Measurements from ENCODE around the gene SULT6B1. TPM values are rescaled to one million over a fixed set of nuclear protein-coding genes. Genes with fewer than 3 reads are reported as not detected.

SULT6B1 gene, protein sequence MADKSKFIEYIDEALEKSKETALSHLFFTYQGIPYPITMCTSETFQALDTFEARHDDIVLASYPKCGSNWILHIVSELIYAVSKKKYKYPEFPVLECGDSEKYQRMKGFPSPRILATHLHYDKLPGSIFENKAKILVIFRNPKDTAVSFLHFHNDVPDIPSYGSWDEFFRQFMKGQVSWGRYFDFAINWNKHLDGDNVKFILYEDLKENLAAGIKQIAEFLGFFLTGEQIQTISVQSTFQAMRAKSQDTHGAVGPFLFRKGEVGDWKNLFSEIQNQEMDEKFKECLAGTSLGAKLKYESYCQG
- not detected for total RNA-seq

DNA sequence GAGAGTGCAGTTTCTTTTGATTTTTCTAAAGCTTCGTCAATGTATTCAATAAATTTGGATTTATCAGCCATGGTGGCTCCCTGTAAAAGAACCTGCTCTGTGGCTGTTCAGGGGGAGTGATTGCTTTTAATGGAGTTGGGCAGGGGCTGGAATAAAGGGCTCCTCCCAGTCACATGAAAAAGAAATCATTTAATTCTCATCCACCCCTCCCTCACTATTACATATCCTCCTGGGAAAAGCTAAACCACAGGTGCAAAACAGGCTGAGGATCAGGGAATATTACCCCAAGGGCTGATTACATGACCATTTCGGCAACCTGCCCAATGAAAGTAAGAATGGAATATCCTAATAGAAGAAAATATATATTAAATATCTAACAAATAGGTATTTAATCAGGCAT is at the start of gene SULT6B1:
TSS of gene SULT6B1 (minus strand) at position 101 of the 400 bp plus-strand sequence. CDS start at position 71, 30 bp downstream.
- H3K27me3 ChIP-seq, result no peaks in the 10 kb centered on the region
- ATAC-seq, result no peak
- no peak within 1 kb of the TSS for H3K27ac ChIP-seq
- 86 to 88% methylated on average over 1 to 2 of the region's 2 CpGs for WGBS, 2 donors (ENCODE audit: low coverage in 1 of 2)
- no peaks in the 10 kb centered on the region for H3K9me3 ChIP-seq
- H3K4me1 ChIP-seq, result no peaks in the 10 kb centered on the region
- TF ChIP-seq POLR2AphosphoS5 (IDR thresholded peaks at IDR 0.05) (no peak), EP300 (IDR thresholded peaks at IDR 0.05) (no peak), POLR2A (IDR thresholded peaks at IDR 0.05) (no peak)
- TF ChIP-seq, protein P1, sequence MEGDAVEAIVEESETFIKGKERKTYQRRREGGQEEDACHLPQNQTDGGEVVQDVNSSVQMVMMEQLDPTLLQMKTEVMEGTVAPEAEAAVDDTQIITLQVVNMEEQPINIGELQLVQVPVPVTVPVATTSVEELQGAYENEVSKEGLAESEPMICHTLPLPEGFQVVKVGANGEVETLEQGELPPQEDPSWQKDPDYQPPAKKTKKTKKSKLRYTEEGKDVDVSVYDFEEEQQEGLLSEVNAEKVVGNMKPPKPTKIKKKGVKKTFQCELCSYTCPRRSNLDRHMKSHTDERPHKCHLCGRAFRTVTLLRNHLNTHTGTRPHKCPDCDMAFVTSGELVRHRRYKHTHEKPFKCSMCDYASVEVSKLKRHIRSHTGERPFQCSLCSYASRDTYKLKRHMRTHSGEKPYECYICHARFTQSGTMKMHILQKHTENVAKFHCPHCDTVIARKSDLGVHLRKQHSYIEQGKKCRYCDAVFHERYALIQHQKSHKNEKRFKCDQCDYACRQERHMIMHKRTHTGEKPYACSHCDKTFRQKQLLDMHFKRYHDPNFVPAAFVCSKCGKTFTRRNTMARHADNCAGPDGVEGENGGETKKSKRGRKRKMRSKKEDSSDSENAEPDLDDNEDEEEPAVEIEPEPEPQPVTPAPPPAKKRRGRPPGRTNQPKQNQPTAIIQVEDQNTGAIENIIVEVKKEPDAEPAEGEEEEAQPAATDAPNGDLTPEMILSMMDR (IDR thresholded peaks at IDR 0.05), result no peak
- H3K36me3 ChIP-seq, result no peaks in the 10 kb centered on the region
- no peak within 1 kb of the TSS for H3K4me3 ChIP-seq

DNA sequence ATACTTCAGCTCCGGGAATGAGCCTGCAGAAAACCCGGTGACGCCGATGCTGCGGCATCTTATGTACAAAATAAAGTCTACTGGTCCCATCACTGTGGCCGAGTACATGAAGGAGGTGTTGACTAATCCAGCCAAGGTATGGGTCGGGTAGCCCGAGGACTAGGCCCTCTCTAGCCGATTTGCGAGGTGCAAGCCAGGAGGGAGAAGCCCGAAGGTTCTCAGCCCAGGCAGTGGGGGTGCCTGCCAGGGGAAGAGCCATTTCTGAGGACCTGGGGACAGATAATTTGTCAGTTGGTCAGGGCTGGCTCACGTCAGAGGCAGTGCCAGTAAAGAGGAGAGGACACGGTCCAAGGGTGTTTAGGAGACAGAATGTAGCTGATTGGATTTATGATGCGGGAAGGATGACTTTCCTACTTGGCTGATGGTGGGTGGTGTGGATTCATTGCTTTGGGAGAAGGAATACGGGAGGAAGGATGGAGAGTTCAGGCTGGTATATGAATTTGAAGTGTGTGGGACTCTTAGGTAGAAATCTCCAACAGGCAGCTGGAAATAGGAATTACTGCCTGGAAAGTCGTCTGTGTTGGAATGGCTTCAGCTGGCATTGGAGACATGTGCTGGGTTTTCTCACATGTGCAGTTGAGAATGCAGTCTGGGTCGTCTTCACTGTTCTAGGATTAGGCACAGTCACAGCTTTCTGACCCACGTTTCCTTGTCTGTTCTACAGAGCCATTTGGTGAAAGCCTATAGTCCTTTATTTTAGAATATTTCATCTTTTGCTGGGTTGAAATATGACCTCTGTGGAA is 43.9 kb upstream of the SULT6B1 start:
- ATAC-seq, result peak; percentile 16
- Histone ChIP-seq H3K4me1 (peaks cover 6 to 43% (median 19%) of the 10 kb centered on the region in 3 donors), H3K36me3 (peaks cover 0 to 31% of the 10 kb centered on the region in 2 donors), H3K4me3 (peak overlapping the region; percentile 72 to 85), H3K27ac (peak overlapping the region; percentile 82 to 97 (median 94)), H3K27me3 (no peaks in the 10 kb centered on the region), H3K9me3 (no peaks in the 10 kb centered on the region)
- TF ChIP-seq, protein P1 (IDR thresholded peaks at IDR 0.05), result no peak
- TF ChIP-seq POLR2AphosphoS5 (IDR thresholded peaks at IDR 0.05) (peak; percentile 18), POLR2A (IDR thresholded peaks at IDR 0.05) (no peak)
- 9 to 19% methylated on average over 7 to 18 of the region's 18 CpGs for WGBS, 2 donors (ENCODE audit: low coverage in 1 of 2)

DNA sequence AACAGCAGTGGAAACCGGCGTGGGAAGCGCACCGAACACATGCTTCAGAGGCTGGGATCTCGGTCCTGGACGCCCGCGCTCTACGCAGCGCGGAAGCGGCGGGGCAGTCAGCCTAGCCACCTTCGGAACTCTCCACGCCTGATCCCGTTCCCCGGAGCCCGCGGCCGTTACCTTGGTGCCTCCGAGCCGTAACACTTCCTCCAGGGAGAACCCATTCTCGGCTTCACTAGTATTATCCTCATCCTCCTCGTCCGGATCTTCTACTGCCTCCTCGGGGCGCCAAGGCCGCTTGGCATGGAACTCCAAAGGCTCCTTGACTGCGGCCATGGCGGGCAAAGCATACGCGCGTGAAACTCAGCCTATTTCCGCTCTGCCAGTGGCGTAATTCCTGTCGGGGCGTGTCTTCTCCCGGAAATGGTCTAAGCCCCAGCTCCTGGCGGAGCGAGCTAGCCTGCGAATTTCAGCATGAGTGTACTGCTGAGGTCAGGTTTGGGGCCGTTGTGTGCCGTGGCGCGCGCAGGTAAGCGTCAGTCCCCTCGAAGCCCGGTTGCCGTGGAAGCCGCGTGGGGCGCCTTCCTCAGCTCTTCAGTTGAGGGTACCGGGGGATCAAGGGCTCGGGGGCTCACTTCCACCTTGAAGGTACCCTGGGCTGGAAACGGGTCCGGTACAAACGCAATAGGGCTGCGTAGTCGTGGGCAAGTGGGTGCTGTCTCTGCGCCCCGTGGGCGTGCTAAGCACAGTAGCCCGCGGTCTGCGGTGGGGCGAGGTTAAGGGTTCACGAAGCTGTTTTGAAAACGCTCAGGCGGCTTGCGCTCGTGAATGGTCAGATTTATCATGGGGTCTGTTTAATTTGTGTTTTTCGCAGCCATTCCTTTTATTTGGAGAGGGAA is 43.0 kb upstream of the SULT6B1 start, which contains the start of the genes CEBPZ and NDUFAF7:
TSS of gene CEBPZ (minus strand) at position 356 of the 890 bp plus-strand sequence. CDS start at position 327, 29 bp downstream.
TSS of gene NDUFAF7 (plus strand) at position 418 of the 890 bp plus-strand sequence. CDS start at position 466, 48 bp downstream.
- peak; percentile 96 for ATAC-seq
- TF ChIP-seq, protein P1 (IDR thresholded peaks at IDR 0.05), result peak in 2 of 4 experiments; percentile 8 to 9
- TF ChIP-seq EP300 (IDR thresholded peaks at IDR 0.05), result no peak
- TF ChIP-seq POLR2AphosphoS5 (IDR thresholded peaks at IDR 0.05), result peak; percentile 94
- TF ChIP-seq POLR2A (IDR thresholded peaks at IDR 0.05), result peak; percentile 79 to 82
- Histone ChIP-seq H3K9me3 (no peaks in the 10 kb centered on the region), H3K4me3 (peak within 1 kb of the TSS; percentile 72 to 85), H3K36me3 (peaks cover 0 to 30% of the 10 kb centered on the region in 2 donors), H3K27me3 (no peaks in the 10 kb centered on the region), H3K27ac (peak within 1 kb of the TSS; percentile 82 to 97 (median 94)), H3K4me1 (peaks cover 6 to 51% (median 24%) of the 10 kb centered on the region in 3 donors)
- WGBS, 2 donors (ENCODE audit: low coverage in 1 of 2), result 0 to 1% methylated on average over 13 to 41 of the region's 73 CpGs

DNA sequence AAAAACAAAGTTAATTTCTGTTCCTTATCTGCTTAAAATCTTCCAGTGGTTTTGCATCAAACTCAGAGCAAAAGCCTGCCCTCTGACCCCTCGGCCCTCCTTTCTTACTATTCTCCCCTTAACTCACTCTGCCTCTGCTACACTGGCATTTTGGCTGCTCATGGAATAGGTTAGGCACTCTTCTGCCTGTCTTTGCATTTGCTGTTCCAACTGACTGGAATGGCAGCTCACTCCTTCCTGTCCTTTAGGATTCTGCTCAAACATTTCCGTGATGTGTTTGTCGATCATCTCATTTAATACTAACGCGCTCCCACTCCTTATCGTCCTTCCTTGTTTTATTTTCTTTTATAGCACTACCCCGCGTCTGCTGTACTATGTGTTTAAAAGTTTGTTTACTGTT is 42.1 kb upstream of the SULT6B1 start:
- H3K27ac ChIP-seq, result peak overlapping the region; percentile 82 to 97 (median 94)
- H3K4me3 ChIP-seq, result peak overlapping the region; percentile 72 to 85
- no peak for ATAC-seq
- 0 to 2% methylated on average over 8 of the region's 8 CpGs for WGBS, 2 donors (ENCODE audit: low coverage in 1 of 2)
- TF ChIP-seq POLR2AphosphoS5 (IDR thresholded peaks at IDR 0.05) (no peak), POLR2A (IDR thresholded peaks at IDR 0.05) (no peak), EP300 (IDR thresholded peaks at IDR 0.05) (no peak)
- TF ChIP-seq, protein P1 (IDR thresholded peaks at IDR 0.05), result no peak
- H3K27me3 ChIP-seq, result no peaks in the 10 kb centered on the region
- H3K4me1 ChIP-seq, result peaks cover 6 to 56% (median 24%) of the 10 kb centered on the region in 3 donors
- H3K9me3 ChIP-seq, result no peaks in the 10 kb centered on the region
- H3K36me3 ChIP-seq, result peaks cover 0 to 21% of the 10 kb centered on the region in 2 donors

All from gastroesophageal sphincter (tissue), 4 donors.